Stimulated activated CD4-positive, alpha-beta T cell treated with anti-CD3 and anti-CD28 coated beads, TNF-alpha, amount 100 ng/mL, for 24 hours (primary cell): ENCODE results near the gene TMEM8B.
A peak's percentile ranks its signal among the peaks of the same experiment; 100 is the strongest.

Experiments used
- DNase-seq, 3 experiments: peaks; one replicate each; pipeline ENCODE4 v3.0.0-alpha.2; 2020; ENCODE audit warnings: low read depth in 3 of 3

TMEM8B gene

GRCh38 chr9:35829084-35829763 lies at the start of gene TMEM8B:
TSS of gene TMEM8B (plus strand) at chr9:35829228. CDS start at chr9:35829448, 220 bp downstream.
- peak; percentile 87 to 96 (median 90) for DNase-seq

GRCh38 chr9:35781066-35781465 lies 48.0 kb upstream of the TMEM8B start:
- no peak for DNase-seq

GRCh38 chr9:35783418-35783817 lies 45.6 kb upstream of the TMEM8B start:
- no peak for DNase-seq

- no peak for DNase-seq
Measured at GRCh38 chr9:35789541-35789940, 39.5 kb upstream of the TMEM8B start.

GRCh38 chr9:35790025-35790384 lies 39.0 kb upstream of the TMEM8B start:
- no peak for DNase-seq

GRCh38 chr9:35790385-35791296 lies 38.4 kb upstream of the TMEM8B start:
- DNase-seq = peak; percentile 18 to 34 (median 34)

GRCh38 chr9:35791297-35791921 lies 37.6 kb upstream of the TMEM8B start, which contains the start of gene NPR2:
TSS of gene NPR2 (plus strand) at chr9:35791591. CDS start at chr9:35792409, 818 bp downstream.
- no peak for DNase-seq

GRCh38 chr9:35792024-35792813 lies 36.8 kb upstream of the TMEM8B start:
- no peak for DNase-seq

- DNase-seq = no peak
Measured at GRCh38 chr9:35792826-35793225, 36.2 kb upstream of the TMEM8B start.

- DNase-seq = no peak
Measured at GRCh38 chr9:35793461-35793860, 35.6 kb upstream of the TMEM8B start.

- no peak for DNase-seq
Measured at GRCh38 chr9:35795695-35796094, 33.3 kb upstream of the TMEM8B start.

GRCh38 chr9:35797311-35798109 lies 31.5 kb upstream of the TMEM8B start:
- DNase-seq = no peak

- peak; percentile 22 to 44 (median 41) for DNase-seq
Measured at GRCh38 chr9:35798658-35799374, 30.2 kb upstream of the TMEM8B start.

GRCh38 chr9:35800530-35800929 lies 28.5 kb upstream of the TMEM8B start:
- DNase-seq = no peak

GRCh38 chr9:35801328-35802128 lies 27.5 kb upstream of the TMEM8B start:
- DNase-seq = no peak

- DNase-seq = no peak
Measured at GRCh38 chr9:35806101-35806500, 22.9 kb upstream of the TMEM8B start.

- DNase-seq = no peak
Measured at GRCh38 chr9:35808433-35808832, 20.6 kb upstream of the TMEM8B start.

GRCh38 chr9:35810122-35810521 lies 18.9 kb upstream of the TMEM8B start:
- DNase-seq = no peak

GRCh38 chr9:35811381-35812024 lies 17.5 kb upstream of the TMEM8B start:
- DNase-seq = no peak
